Keratinocyte (primary cell): Measurements from ENCODE around the gene TMEM240. TPM values are rescaled to one million over a fixed set of nuclear protein-coding genes. Genes with fewer than 3 reads are reported as not detected.
A peak's percentile ranks its signal among the peaks of the same experiment; 100 is the strongest.

Experiments
- DNase-seq: peaks from one replicate; pipeline ENCODE4 v3.0.0-alpha.2; 2011; ENCODE audit warnings: low read depth, missing footprints, low spot score
- FAIRE-seq: peaks from 2 replicates; lab custom pipeline; 2011; peaks lifted over from hg19 to GRCh38; lab: Jason Lieb, UNC
- H2AFZ ChIP-seq: 2 replicates; pipeline ENCODE4 v1.6.0; 2012; ENCODE audit warnings: low read length, control low read depth, inconsistent platforms; ENCODE audit not compliant: control insufficient read depth
- H3K27ac ChIP-seq: 2 replicates; pipeline ENCODE4 v1.5.1; 2011; ENCODE audit warnings: low read length; ENCODE audit not compliant: control insufficient read depth, insufficient read depth
- H3K27me3 ChIP-seq: 3 replicates; pipeline ENCODE4 v1.6.0; 2011; ENCODE audit warnings: low read length; ENCODE audit not compliant: control insufficient read depth, insufficient read depth; ENCODE audit errors: extremely low read depth
- H3K36me3 ChIP-seq, 2 experiments: 2 replicates in 1 of 2; 3 replicates in 1 of 2; pipeline ENCODE4 v1.5.1; 2011; ENCODE audit warnings: low read length in 2 of 2, mild to moderate bottlenecking in 1 of 2; ENCODE audit not compliant: control insufficient read depth in 2 of 2, insufficient read depth in 2 of 2; ENCODE audit errors: extremely low read depth in 1 of 2
- H3K4me1 ChIP-seq: 3 replicates; pipeline ENCODE4 v1.5.1; 2011; ENCODE audit warnings: low read length; ENCODE audit not compliant: control insufficient read depth, insufficient read depth; ENCODE audit errors: extremely low read depth
- H3K4me2 ChIP-seq: 3 replicates; pipeline ENCODE4 v1.6.0; 2011; ENCODE audit warnings: low read depth, low read length; ENCODE audit not compliant: control insufficient read depth, insufficient read depth; ENCODE audit errors: extremely low read depth
- H3K4me3 ChIP-seq, 3 experiments: fragments of 200-600 bp in 1 of 3; sonication (generic) in 1 of 3; 2 replicates in 2 of 3; 3 replicates in 1 of 3; pipeline ENCODE4 v1.5.1; 2011 to 2016; ENCODE audit warnings: low read length in 3 of 3, mild to moderate bottlenecking in 3 of 3, control low read depth in 2 of 3, inconsistent platforms in 1 of 3, low read depth in 1 of 3, mixed read lengths in 1 of 3, mixed run types in 1 of 3, moderate library complexity in 1 of 3; ENCODE audit not compliant: control insufficient read depth in 2 of 3, insufficient read depth in 2 of 3; ENCODE audit errors: extremely low read depth in 1 of 3
- H3K79me2 ChIP-seq: 2 replicates; pipeline ENCODE4 v1.6.0; 2012; ENCODE audit warnings: low read length; ENCODE audit not compliant: control insufficient read depth, insufficient read depth
- H3K9ac ChIP-seq: 3 replicates; pipeline ENCODE4 v1.6.0; 2011; ENCODE audit warnings: low read length; ENCODE audit not compliant: control insufficient read depth, insufficient read depth; ENCODE audit errors: extremely low read depth
- H3K9me1 ChIP-seq: 3 replicates; pipeline ENCODE4 v1.6.0; 2011; ENCODE audit warnings: low read length; ENCODE audit not compliant: control insufficient read depth, insufficient read depth; ENCODE audit errors: extremely low read depth
- H3K9me3 ChIP-seq: 2 replicates; pipeline ENCODE4 v1.5.1; 2012; ENCODE audit warnings: low read depth, low read length; ENCODE audit not compliant: control insufficient read depth
- H4K20me1 ChIP-seq: 3 replicates; pipeline ENCODE4 v1.6.0; 2011; ENCODE audit warnings: low read length; ENCODE audit not compliant: control insufficient read depth, insufficient read depth; ENCODE audit errors: extremely low read depth
- CTCF ChIP-seq, 3 experiments: IDR thresholded peaks in 1 of 3; conservative IDR thresholded peaks in 1 of 3; optimal IDR thresholded peaks in 1 of 3; 2 replicates in 2 of 3; 3 replicates in 1 of 3; pipeline versions ENCODE3 to v1.5.1; 2011; ENCODE audit warnings: low read length in 3 of 3, mild to moderate bottlenecking in 3 of 3, moderate library complexity in 2 of 3, control low read depth in 1 of 3, inconsistent platforms in 1 of 3; ENCODE audit not compliant: insufficient read depth in 2 of 3; ENCODE audit errors: extremely low read depth in 1 of 3
- EZH2 ChIP-seq: IDR thresholded peaks from one replicate; pipeline ENCODE4 v1.6.1; 2012; ENCODE audit warnings: inconsistent platforms, mild to moderate bottlenecking, low read length, moderate library complexity
- dilution Hi-C: fragments of 300-500 bp; cut with MboI; formaldehyde crosslinking; loops from one replicate; pipeline ENCODE4 v1.7.0; 2020; ENCODE audit warnings: low sequenced_read_pairs; ENCODE audit not compliant: extremely low pct_ligation_motif_present
- polyA plus RNA-seq, 5 experiments: library from polyadenylated mRNA; depleted of rRNA in 3 of 5; stranded (reverse) in 3 of 5; stranded (forward) in 1 of 5; unstranded in 1 of 5; fragments of >200 nt; gene quantifications; 1 replicate in 1 of 5; 2 replicates in 3 of 5; 3 replicates in 1 of 5; pipeline versions ENCODE4 v1.2.1 to v1.2.3, GENCODE V29; 2011 to 2012; ENCODE audit warnings: missing spikeins in 2 of 5, low read depth in 1 of 5, low replicate concordance in 1 of 5

Gene TMEM240
- polyA plus RNA-seq, 1 donor (not counting 4 experiments of a cell fraction or from before 2014, with no cell fraction given): 0.12 TPM

GRCh38 chr1:1577367-1578011, 37.1 kb upstream of the TMEM240 start:
- Histone ChIP-seq H4K20me1 (no peaks in the 10 kb centered on the region), H3K4me2 (no peak overlapping the region), H3K4me1 (peaks cover 16% of the 10 kb centered on the region), H3K79me2 (peaks cover 19% of the 10 kb centered on the region), H3K9ac (no peak overlapping the region), H3K36me3 (no peaks in the 10 kb centered on the region), H3K27me3 (peaks cover 13% of the 10 kb centered on the region), H3K4me3 (no peak overlapping the region), H3K9me3 (no peaks in the 10 kb centered on the region), H2AFZ (no peak overlapping the region), H3K27ac (no peak overlapping the region), H3K9me1 (no peaks in the 10 kb centered on the region)
- TF ChIP-seq CTCF (optimal IDR thresholded peaks at IDR 0.05 in 1 of 3, IDR thresholded peaks at IDR 0.05 in 1 of 3, conservative IDR thresholded peaks at IDR 0.05 in 1 of 3; ENCODE audit: extremely low read depth in 1 of 3, insufficient read depth in 2 of 3, low read length in 3 of 3) (no peak), EZH2 (no peak)
- no peak for FAIRE-seq
- no peak for DNase-seq
- dilution Hi-C loops: no loop called here

- no peaks in the 10 kb centered on the region for H3K9me3 ChIP-seq
- peaks cover 9% of the 10 kb centered on the region for H3K27me3 ChIP-seq
- dilution Hi-C loops: no loop called here
- peaks cover 43% of the 10 kb centered on the region for H3K79me2 ChIP-seq
- peaks cover 16% of the 10 kb centered on the region for H3K4me1 ChIP-seq
- no peaks in the 10 kb centered on the region for H3K9me1 ChIP-seq
- peak within 1 kb of the TSS; percentile 99 for H3K9ac ChIP-seq
- peaks cover 5% of the 10 kb centered on the region for H4K20me1 ChIP-seq
- TF ChIP-seq CTCF (optimal IDR thresholded peaks at IDR 0.05 in 1 of 3, IDR thresholded peaks at IDR 0.05 in 1 of 3, conservative IDR thresholded peaks at IDR 0.05 in 1 of 3; ENCODE audit: extremely low read depth in 1 of 3, insufficient read depth in 2 of 3, low read length in 3 of 3) (no peak), EZH2 (no peak)
- H3K4me3 ChIP-seq: peak within 1 kb of the TSS; percentile 97 to 99 (median 99)
- peak within 1 kb of the TSS; percentile 79 for H2AFZ ChIP-seq
- FAIRE-seq (no peak), DNase-seq (peak; percentile 44)
- H3K27ac ChIP-seq: peak within 1 kb of the TSS; percentile 97
- H3K36me3 ChIP-seq: peaks cover 0 to 2% of the 10 kb centered on the region in 2 experiments
- H3K4me2 ChIP-seq: peak within 1 kb of the TSS; percentile 95
Observed at GRCh38 chr1:1574721-1575537, 34.5 kb upstream of the TMEM240 start, which contains the start of gene SSU72. SSU72 (minus strand) TSS chr1:1574863; CDS start chr1:1574557, 306 bp downstream.
